Suppressor macrophage treated with lipopolysaccharide for 4 hours (primary cell): ENCODE results near the gene IRF8.
A peak's percentile ranks its signal among the peaks of the same experiment; 100 is the strongest.
"Not testable (repeated sequence)": the region's sequence is repeated elsewhere in the genome, so short reads cannot be mapped to it uniquely, and the experiment has no call there.

Experiments used
- DNase-seq: peaks from one replicate; pipeline ENCODE4 v3.0.0-alpha.2; 2020

Gene IRF8

GRCh38 chr16:85940214-85940613 lies 41.3 kb downstream of the IRF8 start:
- peak; percentile 82 for DNase-seq

- no peak for DNase-seq
These were observed 43.1 kb downstream of the IRF8 start for GRCh38 chr16:85941863-85942644.

DNA sequence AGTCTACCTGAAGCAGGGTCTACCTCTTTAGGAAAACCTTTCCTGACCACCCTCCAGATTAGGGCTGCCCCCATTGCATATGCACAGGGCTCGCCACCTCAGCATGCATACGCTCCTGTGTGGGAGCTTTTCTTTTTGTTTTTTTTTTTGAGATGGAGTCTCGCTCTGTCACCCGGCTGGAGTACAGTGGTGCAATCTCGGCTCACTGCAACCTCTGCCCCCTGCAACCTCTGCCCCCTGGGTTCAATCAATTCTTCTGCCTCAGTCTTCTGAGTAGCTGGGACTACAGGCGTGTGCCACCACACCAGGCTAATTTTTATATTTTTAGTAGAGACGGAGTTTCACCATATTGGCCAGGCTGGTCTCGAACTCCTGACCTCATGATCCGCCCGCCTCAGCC lies 43.7 kb downstream of the IRF8 start:
- DNase-seq = not testable (repeated sequence)

GRCh38 chr16:85943711-85944110 lies 44.7 kb downstream of the IRF8 start:
- DNase-seq = peak; percentile 77

- DNase-seq = no peak
These were observed 45.8 kb downstream of the IRF8 start for GRCh38 chr16:85944572-85945423.

- DNase-seq = no peak
These were observed 46.4 kb downstream of the IRF8 start for GRCh38 chr16:85945424-85945751.

- no peak for DNase-seq
These were observed 47.7 kb downstream of the IRF8 start for GRCh38 chr16:85946541-85947124.

DNA sequence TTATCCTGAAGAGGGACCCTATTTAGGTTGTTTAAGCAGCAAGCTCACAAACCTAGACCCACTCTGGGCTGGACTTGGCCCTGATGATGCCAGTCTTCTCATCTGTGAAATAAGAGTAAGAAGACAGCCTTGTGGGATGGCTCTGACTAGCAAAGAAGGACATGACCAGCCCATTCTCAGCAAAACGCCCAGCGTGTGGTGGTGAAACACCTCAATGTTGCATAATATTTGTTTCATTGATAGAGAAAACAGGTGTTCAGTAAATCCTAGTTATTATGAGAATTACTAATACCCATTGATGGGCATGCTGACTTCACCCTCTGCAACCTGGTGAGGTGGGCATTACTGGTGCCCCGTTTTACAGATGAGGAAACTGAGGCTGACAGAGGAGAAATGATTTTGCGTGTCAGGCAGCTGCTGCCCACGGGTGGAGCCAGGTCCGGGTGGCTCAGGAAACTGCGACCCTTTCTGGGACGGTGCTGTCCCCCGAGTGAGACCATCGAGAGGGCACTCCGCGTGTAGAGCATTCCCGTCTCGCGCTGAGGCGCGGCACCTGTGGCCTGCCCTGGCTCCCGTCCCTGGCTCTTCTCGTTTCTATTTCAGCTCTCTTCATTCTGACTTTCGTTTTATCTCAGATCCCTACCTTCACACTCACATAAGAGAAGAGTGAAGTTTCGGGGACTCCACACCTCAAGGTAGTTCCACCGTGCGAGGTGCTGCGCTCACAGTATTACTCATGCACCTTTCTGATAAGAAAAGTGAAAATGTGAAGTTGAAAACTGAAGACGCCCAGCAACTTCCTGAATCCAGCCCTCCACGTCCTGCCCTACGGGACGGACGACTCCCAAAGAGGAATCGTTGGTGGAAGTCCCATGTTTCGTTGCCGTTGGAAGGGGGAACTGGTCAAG lies 48.5 kb downstream of the IRF8 start:
- peak; percentile 48 for DNase-seq

DNA sequence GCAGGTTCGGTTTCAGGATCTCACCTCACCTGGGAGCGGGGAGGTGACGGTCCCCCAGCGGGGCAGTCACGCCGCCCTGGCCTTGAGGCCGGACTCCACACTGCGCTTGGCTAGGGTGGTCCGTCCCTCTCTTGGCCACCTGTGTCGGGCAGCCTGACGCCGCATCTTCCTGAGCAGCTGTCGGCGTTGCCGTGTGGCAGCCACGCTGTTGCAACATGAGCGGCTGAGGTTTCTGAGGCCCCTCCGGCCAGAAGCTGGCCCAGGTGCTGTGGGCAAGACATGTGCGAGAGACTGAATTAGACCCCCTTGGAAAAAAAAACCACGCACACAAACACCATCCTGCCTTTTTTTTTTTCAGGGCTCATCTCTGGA lies 49.2 kb downstream of the IRF8 start:
- DNase-seq = no peak

DNA sequence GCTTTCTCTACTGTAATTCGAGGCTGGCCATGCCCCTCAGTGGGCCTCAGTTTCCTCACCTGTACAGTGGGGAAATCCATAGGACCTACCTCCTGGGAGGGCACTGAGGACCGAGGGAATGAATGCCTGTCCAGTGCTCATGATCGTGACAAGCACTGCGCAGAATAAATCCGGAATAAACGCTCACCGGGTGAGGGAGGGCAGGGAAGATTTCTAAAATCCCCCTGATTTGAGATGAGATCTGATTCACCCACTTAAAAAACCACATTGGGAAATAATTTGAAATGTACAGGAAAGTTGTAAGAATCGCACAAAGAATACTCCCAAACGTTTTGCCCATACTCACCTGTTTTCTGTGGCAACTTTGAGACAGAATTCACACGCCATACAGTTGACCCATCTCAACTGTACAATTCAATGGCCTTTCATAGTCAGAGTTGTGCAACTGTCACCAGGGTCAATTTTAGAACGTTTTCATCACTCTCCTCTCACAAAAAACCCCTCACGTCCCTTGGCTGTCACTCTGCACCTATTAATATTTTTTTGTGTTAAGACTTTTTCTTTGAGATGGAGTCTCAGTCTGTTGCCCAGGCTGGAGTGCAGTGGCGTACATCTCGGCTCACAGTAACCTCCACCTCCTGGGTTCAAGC lies 49.8 kb downstream of the IRF8 start:
- no peak for DNase-seq

DNA sequence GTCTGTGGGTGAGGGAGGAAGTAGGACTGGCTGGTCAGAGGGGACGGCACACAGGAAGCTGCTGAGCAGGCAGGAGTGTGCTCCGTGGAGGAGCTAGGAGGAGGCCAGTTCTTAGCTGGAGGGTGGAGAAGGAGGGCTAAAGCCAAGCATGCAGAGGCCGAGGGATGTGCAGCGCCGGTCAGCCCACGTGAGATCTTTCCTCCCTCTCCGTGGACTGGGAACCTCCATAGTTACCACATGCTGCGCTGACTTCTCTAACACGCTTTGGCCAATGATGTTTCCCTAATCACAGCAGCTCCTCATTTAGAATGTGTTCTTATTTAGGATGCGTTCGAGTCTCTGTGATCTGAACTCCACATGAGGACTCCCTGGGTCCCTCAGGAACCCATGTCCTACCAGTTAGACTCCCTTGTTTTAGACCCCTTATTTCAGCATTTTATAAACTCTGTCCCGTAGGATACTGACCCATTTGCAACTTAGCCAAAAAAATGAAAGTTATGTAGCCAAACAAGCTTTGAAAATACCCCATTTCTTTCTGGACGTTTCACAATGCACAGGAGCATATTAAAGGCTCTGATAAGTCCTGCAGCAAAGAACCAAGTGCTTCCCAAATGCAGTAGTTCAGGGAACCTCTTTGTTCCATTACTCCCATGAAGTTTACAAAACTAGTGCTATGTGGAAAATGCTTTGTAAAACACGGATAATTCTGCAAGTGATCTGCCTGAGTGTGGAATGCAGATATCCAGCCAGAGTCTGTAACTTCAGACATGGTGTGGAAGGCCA lies 51.4 kb downstream of the IRF8 start:
- peak; percentile 57 for DNase-seq

- no peak for DNase-seq
These were observed 53.2 kb downstream of the IRF8 start for GRCh38 chr16:85952197-85952596.

DNA sequence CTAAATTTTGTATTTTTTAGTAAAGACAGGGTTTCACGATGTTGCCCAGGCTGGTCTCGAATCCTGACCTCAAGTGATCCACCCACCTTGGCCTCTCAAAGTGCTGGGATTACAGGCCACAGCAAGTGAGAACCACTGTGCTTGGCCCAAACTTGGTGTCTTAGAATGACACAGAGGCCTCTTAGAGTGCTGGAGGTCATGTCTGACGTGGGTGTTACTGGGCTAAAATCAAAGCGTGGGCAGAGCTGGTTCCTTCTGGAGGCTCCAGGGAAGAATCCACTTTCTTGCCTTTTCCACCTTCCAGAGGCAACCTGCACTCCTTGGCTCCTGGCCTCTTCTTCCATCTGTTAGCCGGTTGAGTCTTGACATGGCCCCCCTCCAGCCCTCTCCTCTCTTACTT lies 53.8 kb downstream of the IRF8 start:
- no peak for DNase-seq

GRCh38 chr16:85954927-85955519 lies 56.1 kb downstream of the IRF8 start:
- no peak for DNase-seq

GRCh38 chr16:85955566-85955965 lies 56.6 kb downstream of the IRF8 start:
- DNase-seq = no peak

DNA sequence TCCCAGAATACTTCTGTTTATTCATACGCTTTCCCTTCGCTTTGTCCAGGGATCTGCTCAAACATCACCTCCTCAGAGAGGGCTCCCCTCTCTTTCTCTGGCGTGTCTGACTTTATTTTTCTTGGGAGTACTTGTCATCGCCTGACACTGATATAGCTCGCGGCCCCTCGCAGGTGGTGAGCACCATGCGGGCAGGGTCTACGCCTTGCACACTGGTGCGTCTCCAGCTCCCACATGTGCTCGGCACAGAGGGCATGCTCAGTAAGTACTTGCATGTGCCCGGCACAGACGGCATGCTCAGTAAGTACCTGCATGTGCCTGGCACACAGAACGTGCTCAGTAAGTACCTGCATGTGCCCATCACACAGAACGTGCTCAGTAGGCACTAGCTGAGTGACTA lies 57.5 kb downstream of the IRF8 start:
- DNase-seq = no peak

DNA sequence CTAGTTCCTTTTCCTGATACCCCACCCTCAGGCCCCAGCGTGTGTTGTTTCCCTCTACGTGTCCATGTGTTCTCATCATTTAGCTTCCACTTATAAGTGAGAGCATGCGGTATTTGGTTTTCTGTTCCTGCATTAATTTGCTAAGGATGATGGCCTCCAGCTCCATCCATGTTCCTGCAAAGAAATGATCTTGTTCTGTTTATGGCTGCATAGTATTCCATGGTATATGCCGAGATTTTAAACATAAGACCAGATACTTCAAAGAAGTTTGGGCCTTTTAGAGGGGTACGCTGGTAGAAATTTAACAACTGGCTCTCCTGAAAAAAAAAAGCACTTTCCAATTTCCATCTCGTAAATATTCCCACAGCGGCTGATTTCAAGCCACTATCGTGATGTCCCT lies 59.8 kb downstream of the IRF8 start:
- no peak for DNase-seq

DNA sequence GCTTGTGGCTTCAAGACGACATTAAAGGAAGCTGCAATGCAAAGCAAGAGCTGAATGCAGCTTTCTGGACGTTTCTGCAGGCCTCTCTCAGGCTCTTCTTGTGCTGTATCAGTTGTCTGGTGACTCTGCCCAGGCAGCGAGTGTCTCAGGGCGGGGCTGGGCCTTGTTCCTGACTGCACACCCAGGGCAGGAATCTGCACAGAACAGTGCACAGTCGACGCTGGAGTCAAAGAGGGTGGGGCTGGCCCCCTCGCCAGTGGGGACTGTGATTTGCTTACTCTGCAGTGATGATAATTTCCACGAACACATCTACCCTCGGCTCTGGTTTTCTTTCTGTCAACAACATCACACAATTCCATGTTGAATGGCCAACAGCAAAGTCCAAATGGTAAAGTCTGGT lies 60.7 kb downstream of the IRF8 start:
- DNase-seq = no peak

DNA sequence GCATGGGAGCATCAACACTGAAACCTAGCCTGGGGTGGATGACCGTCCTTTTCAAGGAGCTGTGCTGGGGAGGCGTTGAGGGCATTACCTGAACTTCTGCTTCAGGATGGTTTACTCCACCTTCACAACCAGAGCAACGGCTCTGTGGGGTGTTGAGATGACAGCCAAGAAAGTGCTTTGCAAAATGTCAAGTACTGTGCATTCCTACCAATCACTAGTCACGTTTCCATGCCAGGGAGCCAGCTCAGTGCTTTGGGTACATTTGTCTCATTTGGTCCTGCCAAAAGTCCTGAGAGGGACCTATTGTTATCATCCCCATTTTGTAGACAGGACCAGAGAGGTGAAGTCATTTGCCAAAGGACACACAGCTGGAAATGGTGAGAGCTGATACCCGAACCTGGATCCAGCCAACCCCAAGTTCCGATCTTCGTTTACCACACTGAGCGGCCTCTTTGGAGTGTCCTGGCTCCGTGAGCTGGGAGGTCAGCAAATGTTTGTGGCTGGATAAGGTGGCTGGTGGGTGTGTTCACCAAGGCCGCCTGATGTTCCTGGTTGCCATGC lies 61.6 kb downstream of the IRF8 start:
- DNase-seq = no peak

GRCh38 chr16:85961988-85962915 lies 63.3 kb downstream of the IRF8 start:
- DNase-seq = no peak
